Smooth muscle cell (in vitro differentiated cells): ENCODE results near the gene ATG2B. TPM values are rescaled to one million over a fixed set of nuclear protein-coding genes. Genes with fewer than 3 reads are reported as not detected.

ENCODE experiments used
- DNase-seq: peaks from one replicate; lab custom pipeline; 2025; ENCODE audit not compliant: unreplicated experiment; lab: John Stamatoyannopoulos, UW
- H2AFZ ChIP-seq: fragments of 200-600 bp; sonication (generic); 2 replicates; pipeline ENCODE4 v1.6.0; 2016; ENCODE audit warnings: antibody characterized with exemption, low read depth, mild to moderate bottlenecking
- H3F3A ChIP-seq: fragments of 200-600 bp; sonication (generic); 2 replicates; pipeline ENCODE4 v1.6.0; 2017; ENCODE audit warnings: antibody characterized with exemption, low read depth
- H3K27ac ChIP-seq: fragments of 200-600 bp; sonication (generic); 2 replicates; pipeline ENCODE4 v1.5.1; 2016; ENCODE audit warnings: low read depth, mild to moderate bottlenecking
- H3K27me3 ChIP-seq: fragments of 200-600 bp; sonication (generic); 2 replicates; pipeline ENCODE4 v1.6.1; 2016; ENCODE audit warnings: low read depth, mild to moderate bottlenecking
- H3K36me3 ChIP-seq: fragments of 200-600 bp; sonication (generic); 2 replicates; pipeline ENCODE4 v1.5.1; 2016; ENCODE audit warnings: low read depth
- H3K4me1 ChIP-seq: fragments of 200-600 bp; sonication (generic); 2 replicates; pipeline ENCODE4 v1.5.1; 2016; ENCODE audit warnings: low read depth
- H3K4me2 ChIP-seq: fragments of 200-600 bp; sonication (generic); 2 replicates; pipeline ENCODE4 v1.6.0; 2016; ENCODE audit warnings: mild to moderate bottlenecking
- H3K4me3 ChIP-seq: fragments of 200-600 bp; sonication (generic); 2 replicates; pipeline ENCODE4 v1.5.1; 2016; ENCODE audit warnings: mild to moderate bottlenecking
- H3K79me2 ChIP-seq: fragments of 200-600 bp; sonication (generic); 2 replicates; pipeline ENCODE4 v1.6.0; 2016; ENCODE audit warnings: low read depth, mild to moderate bottlenecking
- H3K9ac ChIP-seq: fragments of 200-600 bp; sonication (generic); 2 replicates; pipeline ENCODE4 v1.6.0; 2016; ENCODE audit warnings: low read depth
- H3K9me3 ChIP-seq: fragments of 200-600 bp; sonication (generic); replicated peaks from 2 replicates; pipeline ENCODE4 v1.5.1; 2016; ENCODE audit warnings: low read depth
- H4K20me1 ChIP-seq: fragments of 200-600 bp; sonication (generic); 2 replicates; pipeline ENCODE4 v1.6.0; 2016; ENCODE audit warnings: low read depth
- CTCF ChIP-seq: fragments of 200-600 bp; sonication (generic); IDR thresholded peaks from 2 replicates; pipeline ENCODE4 v1.5.1; 2017; ENCODE audit warnings: borderline replicate concordance, mild to moderate bottlenecking, antibody characterized with exemption; ENCODE audit not compliant: insufficient read depth, poor library complexity, severe bottlenecking
- WGBS: methylation state at CpG from one replicate; pipeline ENCODE4 v1.1.7; 2016; ENCODE audit warnings: low lambda C conversion rate; 5-methylcytosine and 5-hydroxymethylcytosine counted together
- polyA plus RNA-seq: library from polyadenylated mRNA; unstranded; fragments of >200 nt; fragmentation: Nextera tagmentation; extraction: Ambion mirVana; gene quantifications from 2 replicates; pipeline ENCODE4 v1.2.1, GENCODE V29; 2016
- total RNA-seq: library from RNA; depleted of rRNA; stranded (reverse); fragments of >200 nt; gene quantifications from 2 replicates; pipeline ENCODE4 v1.2.3, GENCODE V29; 2014

Gene ATG2B
- total and polyA plus RNA-seq, 2 experiments from 2014 or later = 1.9 to 21.5 TPM

DNA sequence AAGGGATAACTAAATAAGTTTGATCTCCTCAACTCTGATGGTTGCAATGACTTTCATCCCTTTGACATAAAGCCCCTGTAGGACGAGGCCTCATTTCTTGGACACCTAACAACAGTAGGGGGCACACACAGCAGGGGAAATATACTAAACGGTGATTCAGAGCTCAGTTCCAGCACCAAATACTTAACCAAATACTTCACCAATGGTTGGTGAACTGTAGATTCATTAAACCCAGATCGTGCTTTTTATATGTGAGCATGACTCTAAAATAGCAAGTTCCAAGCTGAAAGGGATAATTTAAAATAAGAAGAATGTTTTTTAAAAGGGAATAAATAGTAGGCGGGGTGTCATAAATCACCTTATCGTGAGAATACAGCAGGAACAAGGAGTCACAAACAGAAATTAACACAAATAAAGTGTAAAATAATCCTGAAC is 53.2 kb downstream of the ATG2B start:
- Histone ChIP-seq H3F3A (no peaks in the 10 kb centered on the region), H4K20me1 (no peaks in the 10 kb centered on the region), H3K4me2 (no peak overlapping the region), H2AFZ (no peak overlapping the region), H3K4me1 (no peaks in the 10 kb centered on the region), H3K79me2 (no peaks in the 10 kb centered on the region), H3K27me3 (no peaks in the 10 kb centered on the region), H3K4me3 (no peak overlapping the region), H3K27ac (no peak overlapping the region), H3K9ac (no peak overlapping the region), H3K9me3 (no peaks in the 10 kb centered on the region), H3K36me3 (peaks cover 9% of the 10 kb centered on the region)
- DNase-seq = no peak
- TF ChIP-seq CTCF = no peak
- WGBS = 89% methylated on average over 5 of the region's 5 CpGs

GRCh38 chr14:96309133-96309895 is 53.8 kb downstream of the ATG2B start:
- H3K9ac ChIP-seq = no peak overlapping the region
- peaks cover 6% of the 10 kb centered on the region for H3K36me3 ChIP-seq
- H3K9me3 ChIP-seq = no peaks in the 10 kb centered on the region
- no peaks in the 10 kb centered on the region for H4K20me1 ChIP-seq
- WGBS = 87% methylated on average over 8 of the region's 8 CpGs
- H3F3A ChIP-seq = no peaks in the 10 kb centered on the region
- no peak overlapping the region for H3K27ac ChIP-seq
- no peak overlapping the region for H2AFZ ChIP-seq
- no peak overlapping the region for H3K4me2 ChIP-seq
- H3K27me3 ChIP-seq = no peaks in the 10 kb centered on the region
- peak overlapping the region; percentile 25 for H3K4me3 ChIP-seq
- DNase-seq = no peak
- no peaks in the 10 kb centered on the region for H3K4me1 ChIP-seq
- no peaks in the 10 kb centered on the region for H3K79me2 ChIP-seq
- no peak for TF ChIP-seq CTCF

GRCh38 chr14:96307434-96307833 is 55.7 kb downstream of the ATG2B start:
- Histone ChIP-seq H3K27me3 (no peaks in the 10 kb centered on the region), H3K27ac (no peak overlapping the region), H3K36me3 (peaks cover 6% of the 10 kb centered on the region), H3K9ac (no peak overlapping the region), H3K9me3 (no peaks in the 10 kb centered on the region), H3F3A (no peaks in the 10 kb centered on the region), H4K20me1 (no peaks in the 10 kb centered on the region), H3K4me2 (no peak overlapping the region), H3K4me1 (no peaks in the 10 kb centered on the region), H3K4me3 (no peak overlapping the region), H2AFZ (no peak overlapping the region), H3K79me2 (no peaks in the 10 kb centered on the region)
- TF ChIP-seq CTCF = no peak
- WGBS = 82% methylated on average over 4 of the region's 4 CpGs
- DNase-seq = no peak

DNA sequence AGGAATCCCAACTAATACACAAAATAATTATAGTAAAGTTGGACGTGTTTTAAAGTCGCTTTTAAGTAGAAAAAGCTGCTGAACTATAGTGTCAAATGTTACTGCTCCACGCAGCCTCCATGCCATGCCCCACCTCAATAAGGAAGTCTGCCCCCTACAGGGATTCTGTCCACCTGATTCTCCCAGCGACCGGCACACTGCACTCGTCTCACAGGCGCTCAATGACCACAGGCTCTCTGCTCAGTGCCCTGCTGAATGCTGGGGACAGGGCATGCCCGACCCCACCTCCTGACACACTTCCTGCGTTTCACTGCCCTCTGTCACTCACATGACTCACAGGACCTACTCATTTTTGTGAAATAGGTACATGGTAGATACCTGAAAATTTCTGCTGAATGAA is 58.2 kb downstream of the ATG2B start:
- H3K79me2 ChIP-seq = no peaks in the 10 kb centered on the region
- DNase-seq = no peak
- H3K4me2 ChIP-seq = no peak overlapping the region
- H3K36me3 ChIP-seq = peaks cover 6% of the 10 kb centered on the region
- TF ChIP-seq CTCF = no peak
- H2AFZ ChIP-seq = no peak overlapping the region
- no peaks in the 10 kb centered on the region for H3F3A ChIP-seq
- no peak overlapping the region for H3K4me3 ChIP-seq
- H3K4me1 ChIP-seq = no peaks in the 10 kb centered on the region
- no peak overlapping the region for H3K27ac ChIP-seq
- H3K9ac ChIP-seq = no peak overlapping the region
- no peaks in the 10 kb centered on the region for H3K9me3 ChIP-seq
- H4K20me1 ChIP-seq = no peaks in the 10 kb centered on the region
- 79% methylated on average over 9 of the region's 9 CpGs for WGBS
- no peaks in the 10 kb centered on the region for H3K27me3 ChIP-seq
